ENCODE data around the gene DAB1. TPM values are rescaled to one million over a fixed set of nuclear protein-coding genes. Genes with fewer than 3 reads are reported as not detected.

Gene DAB1
- total and polyA plus RNA-seq, 10 of the 15 experiments (the other 5 are each of a cell fraction or from before 2014, with no cell fraction given), result 0.02 to 0.10 (median 0.03) TPM; not detected in 5

DNA sequence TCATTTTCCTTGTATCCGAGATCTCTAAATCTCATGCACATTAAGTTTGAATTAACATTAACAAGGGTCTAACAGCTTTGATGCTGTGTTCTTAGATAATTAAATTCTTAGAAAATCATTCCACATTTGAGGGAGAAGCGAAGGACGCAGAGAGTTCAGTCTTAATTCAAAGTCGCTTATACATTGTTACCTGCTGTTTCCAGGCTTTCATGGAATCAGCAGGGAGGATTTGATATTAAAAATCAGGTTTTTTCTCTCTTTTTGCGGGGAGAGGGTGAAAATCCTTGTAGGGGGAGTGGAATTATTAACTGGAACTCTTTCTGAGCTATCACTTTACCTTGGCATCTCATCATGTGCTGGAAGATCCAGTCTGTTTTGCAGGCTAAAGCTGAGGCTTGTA lies 27.7 kb upstream of the DAB1 start (continued):
- TF ChIP-seq, protein P1, sequence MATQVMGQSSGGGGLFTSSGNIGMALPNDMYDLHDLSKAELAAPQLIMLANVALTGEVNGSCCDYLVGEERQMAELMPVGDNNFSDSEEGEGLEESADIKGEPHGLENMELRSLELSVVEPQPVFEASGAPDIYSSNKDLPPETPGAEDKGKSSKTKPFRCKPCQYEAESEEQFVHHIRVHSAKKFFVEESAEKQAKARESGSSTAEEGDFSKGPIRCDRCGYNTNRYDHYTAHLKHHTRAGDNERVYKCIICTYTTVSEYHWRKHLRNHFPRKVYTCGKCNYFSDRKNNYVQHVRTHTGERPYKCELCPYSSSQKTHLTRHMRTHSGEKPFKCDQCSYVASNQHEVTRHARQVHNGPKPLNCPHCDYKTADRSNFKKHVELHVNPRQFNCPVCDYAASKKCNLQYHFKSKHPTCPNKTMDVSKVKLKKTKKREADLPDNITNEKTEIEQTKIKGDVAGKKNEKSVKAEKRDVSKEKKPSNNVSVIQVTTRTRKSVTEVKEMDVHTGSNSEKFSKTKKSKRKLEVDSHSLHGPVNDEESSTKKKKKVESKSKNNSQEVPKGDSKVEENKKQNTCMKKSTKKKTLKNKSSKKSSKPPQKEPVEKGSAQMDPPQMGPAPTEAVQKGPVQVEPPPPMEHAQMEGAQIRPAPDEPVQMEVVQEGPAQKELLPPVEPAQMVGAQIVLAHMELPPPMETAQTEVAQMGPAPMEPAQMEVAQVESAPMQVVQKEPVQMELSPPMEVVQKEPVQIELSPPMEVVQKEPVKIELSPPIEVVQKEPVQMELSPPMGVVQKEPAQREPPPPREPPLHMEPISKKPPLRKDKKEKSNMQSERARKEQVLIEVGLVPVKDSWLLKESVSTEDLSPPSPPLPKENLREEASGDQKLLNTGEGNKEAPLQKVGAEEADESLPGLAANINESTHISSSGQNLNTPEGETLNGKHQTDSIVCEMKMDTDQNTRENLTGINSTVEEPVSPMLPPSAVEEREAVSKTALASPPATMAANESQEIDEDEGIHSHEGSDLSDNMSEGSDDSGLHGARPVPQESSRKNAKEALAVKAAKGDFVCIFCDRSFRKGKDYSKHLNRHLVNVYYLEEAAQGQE (IDR thresholded peaks at IDR 0.05; ENCODE audit: low read depth, low read length), result no peak

- no peaks in the 10 kb centered on the region for H3K9me3 ChIP-seq (replicated peaks; ENCODE audit: control insufficient read depth, insufficient read depth, low read length)
- BruUV-seq (replicated peaks), result no TSS peak
- H3K27ac ChIP-seq (ENCODE audit: control insufficient read depth, insufficient read depth), result no peak overlapping the region
- no peak overlapping the region for H3K4me3 ChIP-seq
- RAD21 ChIA-PET (ENCODE audit: unreplicated experiment), result no interaction called here
- no peaks in the 10 kb centered on the region for H3K79me2 ChIP-seq (ENCODE audit: control insufficient read depth, insufficient read depth, low read length)
- no peak overlapping the region for H3K9ac ChIP-seq (ENCODE audit: control insufficient read depth, insufficient read depth, low read length)
- no peaks in the 10 kb centered on the region for H3K36me3 ChIP-seq (ENCODE audit: control insufficient read depth in 2 of 2, insufficient read depth in 2 of 2, low read length in 1 of 2)
- H3K4me1 ChIP-seq (ENCODE audit: control insufficient read depth, insufficient read depth, low read length), result no peaks in the 10 kb centered on the region
- no peak for FAIRE-seq
- WGBS (ENCODE audit: insufficient coverage, insufficient replicate concordance, low lambda C conversion rate, missing lambda C conversion rate), result 24% methylated on average over 3 of the region's 3 CpGs
- in situ Hi-C loops (cut with MboI) (no loop called here), intact Hi-C loops (cut with micrococcal nuclease; ENCODE audit: unreplicated experiment) (no loop called here)
- no peak for ATAC-seq
- no peak for DNase-seq (ENCODE audit: low read depth, low spot score)
- no peaks in the 10 kb centered on the region for H4K20me1 ChIP-seq (ENCODE audit: control insufficient read depth, insufficient read depth)
- SMC1A ChIA-PET (ENCODE audit: uncharacterized antibody, unreplicated experiment), result no interaction called here
- POLR2A ChIA-PET, result no interaction called here
- CTCF ChIA-PET, result no interaction called here
- H3K4me2 ChIP-seq (ENCODE audit: control insufficient read depth, insufficient read depth), result no peak overlapping the region
- H2AFZ ChIP-seq (ENCODE audit: control insufficient read depth, low read depth, low read length), result no peak overlapping the region
- no peaks in the 10 kb centered on the region for H3K27me3 ChIP-seq (replicated peaks in 1 of 2; ENCODE audit: control insufficient read depth in 2 of 2, insufficient read depth in 2 of 2, low read length in 1 of 2)
- no peak for TF ChIP-seq TCF7 (IDR thresholded peaks at IDR 0.05; ENCODE audit: borderline replicate concordance)
- TF ChIP-seq MEF2B (IDR thresholded peaks at IDR 0.05; ENCODE audit: partially characterized antibody, poor library complexity, severe bottlenecking), result no peak
Observed at GRCh38 chr1:57450981-57451380, 27.1 kb upstream of the DAB1 start.
